ENCODE measurements around the gene SEMA4D. TPM values are rescaled to one million over a fixed set of nuclear protein-coding genes. Genes with fewer than 3 reads are reported as not detected.

Gene SEMA4D
- total and polyA plus RNA-seq, 12 donors, result 2.3 to 51.0 (median 20.2) TPM

DNA sequence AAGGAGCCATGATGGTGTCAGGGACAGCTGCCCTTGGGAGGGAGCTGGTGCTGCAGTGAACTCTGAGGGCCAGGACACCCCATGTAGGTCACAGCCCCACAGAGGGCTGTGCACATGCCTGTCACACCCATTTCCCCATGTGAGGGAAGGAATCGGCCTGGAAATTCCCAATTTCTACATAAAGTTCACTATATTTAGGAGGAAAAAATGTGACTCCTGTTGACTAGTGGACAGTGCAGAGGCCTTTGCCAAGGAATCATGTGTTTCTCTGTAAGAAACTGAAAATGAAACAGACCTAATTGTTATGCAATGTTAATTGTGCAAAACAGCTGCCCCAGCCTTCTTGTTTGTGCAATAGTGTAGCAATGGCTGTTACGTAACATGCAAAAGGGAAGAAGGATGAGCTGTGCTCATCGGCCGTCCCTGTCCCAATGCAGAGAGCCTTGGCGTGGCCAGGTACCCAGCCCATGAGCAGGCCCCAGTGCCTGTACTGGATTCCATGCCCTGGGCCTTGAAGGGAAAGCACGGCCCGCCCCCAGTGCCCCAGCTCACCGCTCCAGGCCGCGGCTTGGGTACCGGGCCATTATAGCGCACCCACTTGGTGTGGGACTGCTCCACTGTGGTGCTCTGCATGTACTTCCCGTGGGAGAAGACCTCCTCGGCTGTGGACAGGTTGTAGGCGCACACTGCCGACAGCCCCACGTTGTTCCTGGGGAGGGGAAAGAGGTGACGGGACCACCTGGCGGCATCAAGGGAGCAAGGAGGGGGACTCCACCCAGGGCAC lies 109.6 kb downstream of the SEMA4D start:
- WGBS, 2 donors, result 84 to 93% methylated on average over 19 of the region's 19 CpGs
- no peaks in the 10 kb centered on the region for H3K27me3 ChIP-seq
- peaks cover 0 to 29% (median 6%) of the 10 kb centered on the region in 9 donors for H3K4me1 ChIP-seq
- no peaks in the 10 kb centered on the region for H3K9me3 ChIP-seq
- peak overlapping the region in 4 of 10 donors; percentile 9 to 83 (median 56) for H3K27ac ChIP-seq
- TF ChIP-seq, protein P1, sequence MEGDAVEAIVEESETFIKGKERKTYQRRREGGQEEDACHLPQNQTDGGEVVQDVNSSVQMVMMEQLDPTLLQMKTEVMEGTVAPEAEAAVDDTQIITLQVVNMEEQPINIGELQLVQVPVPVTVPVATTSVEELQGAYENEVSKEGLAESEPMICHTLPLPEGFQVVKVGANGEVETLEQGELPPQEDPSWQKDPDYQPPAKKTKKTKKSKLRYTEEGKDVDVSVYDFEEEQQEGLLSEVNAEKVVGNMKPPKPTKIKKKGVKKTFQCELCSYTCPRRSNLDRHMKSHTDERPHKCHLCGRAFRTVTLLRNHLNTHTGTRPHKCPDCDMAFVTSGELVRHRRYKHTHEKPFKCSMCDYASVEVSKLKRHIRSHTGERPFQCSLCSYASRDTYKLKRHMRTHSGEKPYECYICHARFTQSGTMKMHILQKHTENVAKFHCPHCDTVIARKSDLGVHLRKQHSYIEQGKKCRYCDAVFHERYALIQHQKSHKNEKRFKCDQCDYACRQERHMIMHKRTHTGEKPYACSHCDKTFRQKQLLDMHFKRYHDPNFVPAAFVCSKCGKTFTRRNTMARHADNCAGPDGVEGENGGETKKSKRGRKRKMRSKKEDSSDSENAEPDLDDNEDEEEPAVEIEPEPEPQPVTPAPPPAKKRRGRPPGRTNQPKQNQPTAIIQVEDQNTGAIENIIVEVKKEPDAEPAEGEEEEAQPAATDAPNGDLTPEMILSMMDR (IDR thresholded peaks at IDR 0.05), result no peak
- intact Hi-C loops (cut with DNase I), result loop anchor here in 3 of 10 donors (5.0 to 10.0 kb wide), 2 partner anchors 157 to 159 kb away; no protein-coding TSS in a partner anchor
- peaks cover 0 to 98% (median 9%) of the 10 kb centered on the region in 9 donors for H3K36me3 ChIP-seq
- no peak overlapping the region for H3K4me3 ChIP-seq
- ATAC-seq (peak; percentile 58 to 78 (median 70)), DNase-seq (peak; percentile 34 to 37)

DNA sequence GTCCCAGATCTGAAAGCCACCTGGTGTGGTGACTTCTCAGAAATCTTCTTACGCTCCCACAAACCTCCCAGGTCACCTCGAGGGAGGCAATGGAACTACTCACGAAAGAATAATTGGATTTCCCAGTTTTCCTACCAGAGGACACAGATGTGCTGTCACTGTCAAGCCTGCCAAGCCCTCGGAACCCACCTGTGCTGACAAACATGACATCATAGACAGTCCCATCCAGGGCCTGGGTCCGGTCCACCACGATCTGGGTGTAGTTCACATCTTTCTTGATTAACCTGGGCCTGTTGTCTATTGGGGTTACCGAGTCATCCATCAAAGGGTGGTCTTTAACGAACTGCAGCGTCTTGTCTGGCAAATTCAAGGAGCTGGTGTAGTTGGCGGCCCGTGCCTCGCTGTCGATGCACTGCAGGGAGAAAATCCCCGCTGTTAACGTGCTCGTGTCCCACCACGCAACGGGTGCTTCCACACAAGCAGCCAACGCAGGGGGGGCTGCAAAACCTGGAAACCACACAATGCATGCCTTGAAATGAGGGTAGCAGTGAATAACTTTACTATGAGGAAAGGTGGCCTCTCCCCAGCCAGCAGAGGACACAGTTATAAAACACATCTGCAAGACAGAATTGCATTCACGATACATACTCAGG lies 110.6 kb downstream of the SEMA4D start:
- TF ChIP-seq, protein P1 (IDR thresholded peaks at IDR 0.05), result no peak
- peaks cover 0 to 98% (median 2%) of the 10 kb centered on the region in 9 donors for H3K36me3 ChIP-seq
- no peak for DNase-seq
- H3K27me3 ChIP-seq, result no peaks in the 10 kb centered on the region
- WGBS, 2 donors, result 96 to 97% methylated on average over 20 of the region's 20 CpGs
- peaks cover 0 to 29% (median 6%) of the 10 kb centered on the region in 9 donors for H3K4me1 ChIP-seq
- H3K27ac ChIP-seq, result peak overlapping the region in 3 of 10 donors; percentile 37 to 83 (median 46)
- intact Hi-C loops (cut with DNase I), result loop anchor here in 3 of 10 donors (5.0 to 10.0 kb wide), 2 partner anchors 157 to 160 kb away; no protein-coding TSS in a partner anchor
- ATAC-seq, result no peak
- H3K9me3 ChIP-seq, result no peaks in the 10 kb centered on the region
- H3K4me3 ChIP-seq, result no peak overlapping the region

DNA sequence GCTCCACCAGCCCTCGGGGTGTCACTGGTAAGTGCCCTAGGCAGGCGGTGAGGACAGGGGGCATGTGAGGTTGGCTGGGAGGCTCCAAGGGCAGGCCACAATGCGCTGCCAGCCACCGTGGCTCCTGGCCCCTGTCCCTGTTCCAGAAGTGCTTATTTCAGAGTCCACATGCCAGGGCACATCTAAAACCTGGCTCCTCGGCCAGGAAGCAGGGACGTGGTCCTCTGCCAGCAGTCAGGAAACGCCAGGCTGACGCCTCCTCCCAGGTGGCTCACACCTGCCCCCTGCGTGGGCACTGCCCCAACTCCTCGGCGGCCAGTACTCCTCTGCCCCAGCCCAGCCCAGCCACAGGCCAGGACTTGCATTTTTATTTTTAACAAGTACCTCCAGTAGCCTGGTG lies 111.1 kb downstream of the SEMA4D start:
- 63 to 74% methylated on average over 11 of the region's 11 CpGs for WGBS, 2 donors
- Histone ChIP-seq H3K4me1 (peaks cover 0 to 29% (median 6%) of the 10 kb centered on the region in 9 donors), H3K9me3 (no peaks in the 10 kb centered on the region), H3K4me3 (no peak overlapping the region), H3K27me3 (no peaks in the 10 kb centered on the region), H3K36me3 (peaks cover 0 to 97% (median 0%) of the 10 kb centered on the region in 9 donors), H3K27ac (peak overlapping the region in 1 of 10 donors; percentile 83)
- TF ChIP-seq, protein P1 (IDR thresholded peaks at IDR 0.05), result peak in 1 of 9 donors; percentile 6
- peak; percentile 52 to 88 (median 73) for ATAC-seq
- DNase-seq, result peak; percentile 35 to 69
- intact Hi-C loops (cut with DNase I), result loop anchor here in 3 of 10 donors (5.0 to 10.0 kb wide), 2 partner anchors 158 to 161 kb away; no protein-coding TSS in a partner anchor

DNA sequence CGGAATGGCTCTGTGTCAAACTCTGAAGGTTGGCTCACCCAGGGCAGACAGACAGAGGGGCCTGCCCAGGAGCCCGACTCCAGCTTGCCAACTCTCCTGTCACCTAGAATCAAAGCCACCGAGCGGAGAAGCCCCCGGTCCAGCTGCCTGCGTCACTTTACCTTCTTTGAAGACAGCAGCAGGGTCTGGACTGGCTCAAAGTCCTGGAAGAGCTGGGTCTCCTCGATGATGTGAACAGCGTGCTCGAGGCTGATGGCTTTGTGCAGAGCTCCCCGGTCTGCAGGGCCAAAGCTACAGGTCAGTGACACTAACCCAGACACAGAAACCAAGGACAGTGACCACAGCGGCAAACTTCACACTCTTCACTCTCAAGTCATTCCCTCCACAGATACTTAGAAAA lies 111.7 kb downstream of the SEMA4D start:
- Histone ChIP-seq H3K27ac (no peak overlapping the region), H3K4me3 (no peak overlapping the region), H3K27me3 (no peaks in the 10 kb centered on the region), H3K4me1 (peaks cover 0 to 29% (median 6%) of the 10 kb centered on the region in 9 donors), H3K36me3 (peaks cover 0 to 92% (median 0%) of the 10 kb centered on the region in 9 donors), H3K9me3 (no peaks in the 10 kb centered on the region)
- TF ChIP-seq, protein P1 (IDR thresholded peaks at IDR 0.05), result no peak
- intact Hi-C loops (cut with DNase I), result loop anchor here in 3 of 10 donors (5.0 to 10.0 kb wide), 2 partner anchors 159 to 161 kb away; no protein-coding TSS in a partner anchor
- ATAC-seq, result no peak
- WGBS, 2 donors, result 87% methylated on average over 11 of the region's 11 CpGs
- DNase-seq, result no peak

All from heart right ventricle (tissue), 16 donors.